Fibroblast of upper back skin (primary cell): ENCODE results near the gene RGS17.
"Not testable (repeated sequence)": the region's sequence is repeated elsewhere in the genome, so short reads cannot be mapped to it uniquely, and the experiment has no call there.

ENCODE experiments used
- DNase-seq: peaks from one replicate; pipeline ENCODE4 v3.0.0-alpha.2; 2013

RGS17 gene

GRCh38 chr6:153131037-153131981, at the start of gene RGS17:
TSS of gene RGS17 (minus strand) at chr6:153131282. CDS start at chr6:153044018, 87,264 bp downstream.
- DNase-seq: peak; percentile 69

GRCh38 chr6:153172815-153173214, 41.7 kb upstream of the RGS17 start:
- no peak for DNase-seq

- peak; percentile 50 for DNase-seq
Observed at GRCh38 chr6:153170511-153170910, 39.4 kb upstream of the RGS17 start.

GRCh38 chr6:153167907-153168306, 36.8 kb upstream of the RGS17 start:
- DNase-seq: no peak

- peak; percentile 83 for DNase-seq
Observed at GRCh38 chr6:153167061-153167891, 36.2 kb upstream of the RGS17 start.

GRCh38 chr6:153162646-153163045, 31.6 kb upstream of the RGS17 start:
- no peak for DNase-seq

- no peak for DNase-seq
Observed at GRCh38 chr6:153162172-153162571, 31.1 kb upstream of the RGS17 start.

GRCh38 chr6:153160221-153160620, 29.1 kb upstream of the RGS17 start:
- no peak for DNase-seq

GRCh38 chr6:153150752-153151440, 19.8 kb upstream of the RGS17 start:
- no peak for DNase-seq

GRCh38 chr6:153150371-153150751, 19.3 kb upstream of the RGS17 start:
- no peak for DNase-seq

- no peak for DNase-seq
Observed at GRCh38 chr6:153149891-153150290, 18.8 kb upstream of the RGS17 start.

- DNase-seq: no peak
Observed at GRCh38 chr6:153146413-153146812, 15.3 kb upstream of the RGS17 start.

- no peak for DNase-seq
Observed at GRCh38 chr6:153145591-153145990, 14.5 kb upstream of the RGS17 start.

- no peak for DNase-seq
Observed at GRCh38 chr6:153143200-153143599, 12.1 kb upstream of the RGS17 start.

- no peak for DNase-seq
Observed at GRCh38 chr6:153140299-153140698, 9.2 kb upstream of the RGS17 start.

GRCh38 chr6:153138930-153139329, 7.8 kb upstream of the RGS17 start:
- DNase-seq: no peak

- DNase-seq: no peak
Observed at GRCh38 chr6:153135681-153136080, 4.6 kb upstream of the RGS17 start.

- not testable (repeated sequence) for DNase-seq
Observed at GRCh38 chr6:153133667-153134066, 2.6 kb upstream of the RGS17 start.

- DNase-seq: no peak
Observed at GRCh38 chr6:153130515-153131036, 506 bp downstream of the RGS17 start.

GRCh38 chr6:153129873-153130514, 1.1 kb downstream of the RGS17 start:
- DNase-seq: peak; percentile 4

GRCh38 chr6:153126218-153126617, 4.9 kb downstream of the RGS17 start:
- no peak for DNase-seq

GRCh38 chr6:153125032-153125431, 6.0 kb downstream of the RGS17 start:
- DNase-seq: no peak
